Measurements from ENCODE around the gene AUTS2.

The AUTS2 gene

DNA sequence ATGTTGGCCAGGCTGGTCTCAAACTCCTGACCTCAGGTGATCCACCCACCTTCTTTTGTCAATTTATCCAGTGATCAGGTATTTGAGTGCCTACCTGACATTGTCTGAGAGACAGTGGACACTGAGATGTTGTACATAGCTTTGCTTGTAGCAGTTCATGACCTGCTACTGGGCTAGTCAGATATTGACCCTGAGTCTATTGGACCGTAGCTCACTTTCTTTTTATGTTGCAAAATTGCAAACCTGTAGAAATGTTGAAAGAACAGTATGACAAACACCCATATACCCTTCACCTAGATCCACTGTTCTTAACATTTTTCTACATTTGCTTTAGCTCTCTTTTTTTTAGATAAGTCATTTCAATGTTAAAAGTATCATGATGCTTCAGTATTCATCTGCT, 1123.2 kb downstream of the AUTS2 start:
- TF ChIP-seq ARNT (IDR thresholded peaks at IDR 0.05) (no peak), NFRKB (IDR thresholded peaks at IDR 0.05) (no peak), L3MBTL2 (conservative IDR thresholded peaks at IDR 0.05) (no peak), ZNF384 (IDR thresholded peaks at IDR 0.05) (no peak), TARDBP (IDR thresholded peaks at IDR 0.05) (no peak), SP1 (IDR thresholded peaks at IDR 0.05) (no peak), HDGF (IDR thresholded peaks at IDR 0.05; ENCODE audit: borderline replicate concordance) (no peak), LEF1 (IDR thresholded peaks at IDR 0.05; ENCODE audit: borderline replicate concordance) (no peak), FOXM1 (IDR thresholded peaks at IDR 0.05; ENCODE audit: borderline replicate concordance) (no peak), FOXK2 (IDR thresholded peaks at IDR 0.05) (no peak), ELF4 (IDR thresholded peaks at IDR 0.05) (no peak), BHLHE40 (IDR thresholded peaks at IDR 0.05; ENCODE audit: borderline replicate concordance) (no peak), FOXA1 (IDR thresholded peaks at IDR 0.05) (no peak)
- TF ChIP-seq, protein P1, sequence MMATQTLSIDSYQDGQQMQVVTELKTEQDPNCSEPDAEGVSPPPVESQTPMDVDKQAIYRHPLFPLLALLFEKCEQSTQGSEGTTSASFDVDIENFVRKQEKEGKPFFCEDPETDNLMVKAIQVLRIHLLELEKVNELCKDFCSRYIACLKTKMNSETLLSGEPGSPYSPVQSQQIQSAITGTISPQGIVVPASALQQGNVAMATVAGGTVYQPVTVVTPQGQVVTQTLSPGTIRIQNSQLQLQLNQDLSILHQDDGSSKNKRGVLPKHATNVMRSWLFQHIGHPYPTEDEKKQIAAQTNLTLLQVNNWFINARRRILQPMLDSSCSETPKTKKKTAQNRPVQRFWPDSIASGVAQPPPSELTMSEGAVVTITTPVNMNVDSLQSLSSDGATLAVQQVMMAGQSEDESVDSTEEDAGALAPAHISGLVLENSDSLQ (IDR thresholded peaks at IDR 0.05), result no peak
- DNase-seq (ENCODE audit: extremely low spot score), result no peak
- ChIA-PET POLR2A (no interaction called here), CTCF (interaction anchor here (1.5 kb wide), 1 partner anchor 19 kb away, joined by 3 read pairs; no protein-coding TSS in a partner anchor)

DNA sequence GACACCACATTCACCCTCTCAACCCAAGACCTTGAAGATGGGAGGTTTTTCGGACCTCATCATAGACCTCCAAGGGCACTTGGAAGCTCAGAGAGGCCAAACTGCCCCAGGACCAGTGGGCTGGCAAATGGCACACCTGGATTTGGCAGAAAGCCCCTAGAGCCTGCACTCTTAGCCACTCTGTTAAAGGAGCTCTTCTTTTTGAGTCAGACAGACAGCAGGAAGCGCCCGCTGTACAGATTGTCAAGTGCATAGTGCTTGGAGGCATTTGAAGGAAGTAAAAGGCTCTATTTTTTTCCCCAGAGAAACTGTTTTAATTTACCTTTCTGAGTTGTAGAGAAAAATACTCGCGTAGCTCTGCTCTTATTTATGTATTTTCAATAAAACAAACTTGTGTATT, 1125.1 kb downstream of the AUTS2 start:
- no peak for TF ChIP-seq SP1 (IDR thresholded peaks at IDR 0.05)
- TF ChIP-seq FOXK2 (IDR thresholded peaks at IDR 0.05), result no peak
- TF ChIP-seq TARDBP (IDR thresholded peaks at IDR 0.05), result no peak
- no peak for TF ChIP-seq ELF4 (IDR thresholded peaks at IDR 0.05)
- TF ChIP-seq L3MBTL2 (conservative IDR thresholded peaks at IDR 0.05), result no peak
- no peak for TF ChIP-seq CTBP1 (IDR thresholded peaks at IDR 0.05; ENCODE audit: borderline replicate concordance)
- no peak for TF ChIP-seq BHLHE40 (IDR thresholded peaks at IDR 0.05; ENCODE audit: borderline replicate concordance)
- no peak for TF ChIP-seq SUZ12 (IDR thresholded peaks at IDR 0.05)
- no peak for DNase-seq (ENCODE audit: extremely low spot score)
- ChIA-PET CTCF (interaction anchor here (0.7 kb wide), 1 partner anchor 847 kb away, joined by 3 read pairs; no protein-coding TSS in a partner anchor), POLR2A (no interaction called here)

DNA sequence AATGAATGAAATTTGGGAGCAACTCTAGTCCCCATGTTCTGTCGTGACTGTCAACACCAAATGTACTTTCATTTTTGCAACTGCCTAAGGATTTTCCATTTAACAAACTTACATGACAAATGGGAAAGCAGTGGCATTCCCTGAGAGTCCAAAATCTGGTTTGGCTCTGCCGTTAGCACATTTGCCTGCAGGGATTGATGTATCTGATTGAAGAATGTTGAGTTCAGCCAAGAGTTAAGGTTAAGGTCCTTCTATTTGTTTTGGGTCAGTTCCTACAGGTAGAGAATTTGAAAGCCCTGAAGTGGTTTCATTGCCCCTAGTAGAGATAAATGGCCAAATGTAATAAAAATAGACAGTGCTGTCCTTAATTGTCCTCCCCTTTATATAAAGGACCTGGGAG, 1127.2 kb downstream of the AUTS2 start:
- TF ChIP-seq TARDBP (IDR thresholded peaks at IDR 0.05), result no peak
- no peak for TF ChIP-seq SP1 (IDR thresholded peaks at IDR 0.05)
- no peak for TF ChIP-seq ZNF384 (IDR thresholded peaks at IDR 0.05)
- TF ChIP-seq NFRKB (IDR thresholded peaks at IDR 0.05), result no peak
- TF ChIP-seq L3MBTL2 (conservative IDR thresholded peaks at IDR 0.05), result no peak
- CTCF ChIA-PET, result no interaction called here
- DNase-seq (ENCODE audit: extremely low spot score), result no peak
- POLR2A ChIA-PET, result no interaction called here

DNA sequence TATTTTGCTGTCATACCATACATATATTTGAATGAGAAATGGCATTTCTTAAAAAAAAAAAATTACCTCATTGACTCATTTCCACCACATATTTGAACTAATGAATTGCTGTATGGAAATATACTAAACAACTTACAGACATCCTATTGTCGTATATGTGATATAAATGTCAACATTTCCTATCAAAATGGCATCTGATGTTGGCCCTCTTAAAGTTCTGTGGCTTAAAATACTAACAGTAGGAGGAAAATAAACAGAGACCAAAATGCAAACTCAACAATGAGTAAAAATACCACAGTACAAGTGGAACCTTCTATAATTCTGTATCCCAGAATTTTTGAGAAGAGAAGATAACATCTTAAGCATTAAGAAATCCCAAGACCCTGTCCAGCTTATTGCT, 1128.0 kb downstream of the AUTS2 start:
- POLR2A ChIA-PET, result no interaction called here
- CTCF ChIA-PET, result no interaction called here

GRCh38 chr7:70726951-70727378, 1128.7 kb downstream of the AUTS2 start:
- DNase-seq (ENCODE audit: extremely low spot score), result no peak
- POLR2A ChIA-PET, result no interaction called here
- TF ChIP-seq BHLHE40 (IDR thresholded peaks at IDR 0.05; ENCODE audit: borderline replicate concordance) (no peak), NFRKB (IDR thresholded peaks at IDR 0.05) (no peak), FOXM1 (IDR thresholded peaks at IDR 0.05; ENCODE audit: borderline replicate concordance) (no peak), L3MBTL2 (conservative IDR thresholded peaks at IDR 0.05) (no peak), TARDBP (IDR thresholded peaks at IDR 0.05) (no peak), SUZ12 (IDR thresholded peaks at IDR 0.05) (no peak), CTBP1 (IDR thresholded peaks at IDR 0.05; ENCODE audit: borderline replicate concordance) (no peak), FOXA1 (IDR thresholded peaks at IDR 0.05) (no peak)
- TF ChIP-seq, protein P1 (IDR thresholded peaks at IDR 0.05), result no peak
- CTCF ChIA-PET, result no interaction called here

More for the DNA sequence above, 1128.0 kb downstream of the AUTS2 start:
- no peak for DNase-seq (ENCODE audit: extremely low spot score)
- TF ChIP-seq ELF4 (IDR thresholded peaks at IDR 0.05) (no peak), ZNF384 (IDR thresholded peaks at IDR 0.05) (no peak), ARNT (IDR thresholded peaks at IDR 0.05) (no peak), CTBP1 (IDR thresholded peaks at IDR 0.05; ENCODE audit: borderline replicate concordance) (no peak), HDGF (IDR thresholded peaks at IDR 0.05; ENCODE audit: borderline replicate concordance) (no peak), SP1 (IDR thresholded peaks at IDR 0.05) (no peak), L3MBTL2 (conservative IDR thresholded peaks at IDR 0.05) (no peak), FOXA1 (IDR thresholded peaks at IDR 0.05) (no peak), LEF1 (IDR thresholded peaks at IDR 0.05; ENCODE audit: borderline replicate concordance) (no peak), SUZ12 (IDR thresholded peaks at IDR 0.05) (no peak), TARDBP (IDR thresholded peaks at IDR 0.05) (no peak), NFRKB (IDR thresholded peaks at IDR 0.05) (no peak), BHLHE40 (IDR thresholded peaks at IDR 0.05; ENCODE audit: borderline replicate concordance) (no peak), FOXM1 (IDR thresholded peaks at IDR 0.05; ENCODE audit: borderline replicate concordance) (no peak)
- TF ChIP-seq, protein P1 (IDR thresholded peaks at IDR 0.05), result no peak

GRCh38 chr7:70727861-70728260, 1129.6 kb downstream of the AUTS2 start:
- no peak for DNase-seq (ENCODE audit: extremely low spot score)
- CTCF ChIA-PET, result no interaction called here
- TF ChIP-seq TARDBP (IDR thresholded peaks at IDR 0.05) (no peak), SP1 (IDR thresholded peaks at IDR 0.05) (no peak), BHLHE40 (IDR thresholded peaks at IDR 0.05; ENCODE audit: borderline replicate concordance) (no peak), SUZ12 (IDR thresholded peaks at IDR 0.05) (no peak), FOXA1 (IDR thresholded peaks at IDR 0.05) (no peak), FOXM1 (IDR thresholded peaks at IDR 0.05; ENCODE audit: borderline replicate concordance) (no peak), CTBP1 (IDR thresholded peaks at IDR 0.05; ENCODE audit: borderline replicate concordance) (no peak), NFRKB (IDR thresholded peaks at IDR 0.05) (no peak), LEF1 (IDR thresholded peaks at IDR 0.05; ENCODE audit: borderline replicate concordance) (no peak), FOXK2 (IDR thresholded peaks at IDR 0.05) (no peak), ZNF384 (IDR thresholded peaks at IDR 0.05) (no peak), ARNT (IDR thresholded peaks at IDR 0.05) (no peak), HDGF (IDR thresholded peaks at IDR 0.05; ENCODE audit: borderline replicate concordance) (no peak), L3MBTL2 (conservative IDR thresholded peaks at IDR 0.05) (no peak)
- POLR2A ChIA-PET, result no interaction called here
